Measurements from ENCODE around the gene NSG1. TPM values are rescaled to one million over a fixed set of nuclear protein-coding genes. Genes with fewer than 3 reads are reported as not detected.

Gene NSG1
- total RNA-seq, 1 donor from 2014 or later: 52.4 TPM

- no peak overlapping the region for H3K27ac Mint-ChIP-seq
- peaks cover 25% of the 10 kb centered on the region for H3K36me3 Mint-ChIP-seq (ENCODE audit: insufficient read depth)
- H3K9me3 Mint-ChIP-seq (ENCODE audit: low read depth): no peaks in the 10 kb centered on the region
- DNase-seq (ENCODE audit: low spot score, unreplicated experiment): no peak
- TF ChIP-seq CTCF (IDR thresholded peaks at IDR 0.05; ENCODE audit: unreplicated experiment): no peak
- H3K4me1 Mint-ChIP-seq (ENCODE audit: low read depth): peaks cover 6% of the 10 kb centered on the region
- H3K27me3 Mint-ChIP-seq: no peaks in the 10 kb centered on the region
- no peak overlapping the region for H3K4me3 Mint-ChIP-seq (ENCODE audit: low read depth)
Observed at GRCh38 chr4:4416981-4417380, 30.1 kb downstream of the NSG1 start.

- Mint-ChIP-seq H3K36me3 (ENCODE audit: insufficient read depth) (peaks cover 25% of the 10 kb centered on the region), H3K4me3 (ENCODE audit: low read depth) (no peak overlapping the region), H3K4me1 (ENCODE audit: low read depth) (peaks cover 6% of the 10 kb centered on the region), H3K27me3 (no peaks in the 10 kb centered on the region), H3K9me3 (ENCODE audit: low read depth) (no peaks in the 10 kb centered on the region), H3K27ac (peak overlapping the region; percentile 24)
- TF ChIP-seq CTCF (IDR thresholded peaks at IDR 0.05; ENCODE audit: unreplicated experiment): no peak
- DNase-seq (ENCODE audit: low spot score, unreplicated experiment): no peak
Observed at GRCh38 chr4:4417886-4418285, 31.0 kb downstream of the NSG1 start.

GRCh38 chr4:4418676-4419390 is 31.9 kb downstream of the NSG1 start:
- H3K27me3 Mint-ChIP-seq: no peaks in the 10 kb centered on the region
- no peak overlapping the region for H3K27ac Mint-ChIP-seq
- H3K36me3 Mint-ChIP-seq (ENCODE audit: insufficient read depth): peaks cover 29% of the 10 kb centered on the region
- no peak for TF ChIP-seq CTCF (IDR thresholded peaks at IDR 0.05; ENCODE audit: unreplicated experiment)
- DNase-seq (ENCODE audit: low spot score, unreplicated experiment): no peak
- peaks cover 13% of the 10 kb centered on the region for H3K4me1 Mint-ChIP-seq (ENCODE audit: low read depth)
- no peaks in the 10 kb centered on the region for H3K9me3 Mint-ChIP-seq (ENCODE audit: low read depth)
- H3K4me3 Mint-ChIP-seq (ENCODE audit: low read depth): no peak overlapping the region

DNA sequence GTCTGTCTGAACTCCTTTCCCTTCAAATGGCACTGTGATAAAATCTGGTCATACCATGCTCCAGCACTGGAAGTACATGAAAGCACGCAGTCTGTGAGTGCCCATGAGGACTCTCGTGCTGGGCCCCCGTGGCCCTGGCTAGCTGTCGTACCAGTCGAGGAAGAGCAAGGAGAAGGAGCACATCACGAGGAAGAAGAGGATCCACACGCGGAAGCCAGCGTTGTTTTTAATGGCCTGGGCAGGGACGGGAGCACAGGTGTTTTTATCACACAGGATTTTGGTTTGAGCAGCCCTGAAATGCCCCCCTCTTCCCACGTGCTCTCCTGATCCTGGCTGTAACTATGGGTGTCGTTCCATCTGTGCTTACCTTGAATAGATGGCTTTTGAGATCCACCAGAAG is 33.0 kb downstream of the NSG1 start:
- no peak for DNase-seq (ENCODE audit: low spot score, unreplicated experiment)
- Mint-ChIP-seq H3K36me3 (ENCODE audit: insufficient read depth) (peaks cover 29% of the 10 kb centered on the region), H3K27me3 (no peaks in the 10 kb centered on the region), H3K27ac (no peak overlapping the region), H3K4me1 (ENCODE audit: low read depth) (peaks cover 16% of the 10 kb centered on the region), H3K9me3 (ENCODE audit: low read depth) (no peaks in the 10 kb centered on the region), H3K4me3 (ENCODE audit: low read depth) (no peak overlapping the region)
- no peak for TF ChIP-seq CTCF (IDR thresholded peaks at IDR 0.05; ENCODE audit: unreplicated experiment)

GRCh38 chr4:4420421-4420820 is 33.5 kb downstream of the NSG1 start:
- H3K4me3 Mint-ChIP-seq (ENCODE audit: low read depth): no peak overlapping the region
- H3K27me3 Mint-ChIP-seq: no peaks in the 10 kb centered on the region
- H3K9me3 Mint-ChIP-seq (ENCODE audit: low read depth): no peaks in the 10 kb centered on the region
- TF ChIP-seq CTCF (IDR thresholded peaks at IDR 0.05; ENCODE audit: unreplicated experiment): no peak
- H3K27ac Mint-ChIP-seq: no peak overlapping the region
- no peak for DNase-seq (ENCODE audit: low spot score, unreplicated experiment)
- peaks cover 16% of the 10 kb centered on the region for H3K4me1 Mint-ChIP-seq (ENCODE audit: low read depth)
- peaks cover 29% of the 10 kb centered on the region for H3K36me3 Mint-ChIP-seq (ENCODE audit: insufficient read depth)
